SH-SY5Y (cell line): ENCODE results near the gene ZFX.

Experiments
- GATA2 ChIP-seq: IDR thresholded peaks from 2 replicates; pipeline ENCODE4 v1.6.1; 2011; ENCODE audit warnings: mild to moderate bottlenecking, low read depth, low read length
- GATA3 ChIP-seq: IDR thresholded peaks from 2 replicates; pipeline ENCODE4 v1.6.1; 2011; ENCODE audit warnings: low read depth, mild to moderate bottlenecking, low read length, moderate library complexity

Gene ZFX

GRCh38 chrX:24204331-24204730 lies 54.8 kb downstream of the ZFX start:
- no peak for TF ChIP-seq GATA2
- no peak for TF ChIP-seq GATA3

- no peak for TF ChIP-seq GATA3
- TF ChIP-seq GATA2: no peak
Observed at GRCh38 chrX:24204958-24205357, 55.4 kb downstream of the ZFX start.

DNA sequence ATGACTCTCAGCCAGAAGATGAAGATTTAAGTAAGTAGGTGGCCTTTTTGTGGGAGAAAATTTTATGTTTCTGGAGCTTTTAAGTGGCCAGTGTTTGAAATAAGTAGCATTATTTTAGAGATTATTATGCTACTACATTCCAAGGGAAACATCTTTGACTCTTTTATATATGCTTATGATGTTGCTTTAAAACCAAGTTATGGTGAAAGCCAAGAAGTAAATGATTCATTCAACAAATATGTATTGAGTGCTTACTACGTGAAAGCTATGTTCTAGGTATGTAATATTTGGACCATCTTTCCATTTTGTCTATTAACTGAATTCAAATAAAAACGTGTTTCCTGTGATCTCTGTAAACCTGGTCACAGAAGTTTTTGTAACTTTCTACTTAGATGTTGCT lies 58.3 kb downstream of the ZFX start:
- TF ChIP-seq GATA3 (no peak), GATA2 (no peak)

GRCh38 chrX:24208496-24209240 lies 59.1 kb downstream of the ZFX start:
- no peak for TF ChIP-seq GATA2
- TF ChIP-seq GATA3: no peak

DNA sequence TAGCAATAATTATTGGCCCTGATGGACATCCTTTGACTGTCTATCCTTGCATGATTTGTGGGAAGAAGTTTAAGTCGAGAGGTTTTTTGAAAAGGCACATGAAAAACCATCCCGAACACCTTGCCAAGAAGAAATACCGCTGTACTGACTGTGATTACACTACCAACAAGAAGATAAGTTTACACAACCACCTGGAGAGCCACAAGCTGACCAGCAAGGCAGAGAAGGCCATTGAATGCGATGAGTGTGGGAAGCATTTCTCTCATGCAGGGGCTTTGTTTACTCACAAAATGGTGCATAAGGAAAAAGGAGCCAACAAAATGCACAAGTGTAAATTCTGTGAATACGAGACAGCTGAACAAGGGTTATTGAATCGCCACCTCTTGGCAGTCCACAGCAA lies 60.7 kb downstream of the ZFX start:
- TF ChIP-seq GATA2: no peak
- TF ChIP-seq GATA3: no peak

DNA sequence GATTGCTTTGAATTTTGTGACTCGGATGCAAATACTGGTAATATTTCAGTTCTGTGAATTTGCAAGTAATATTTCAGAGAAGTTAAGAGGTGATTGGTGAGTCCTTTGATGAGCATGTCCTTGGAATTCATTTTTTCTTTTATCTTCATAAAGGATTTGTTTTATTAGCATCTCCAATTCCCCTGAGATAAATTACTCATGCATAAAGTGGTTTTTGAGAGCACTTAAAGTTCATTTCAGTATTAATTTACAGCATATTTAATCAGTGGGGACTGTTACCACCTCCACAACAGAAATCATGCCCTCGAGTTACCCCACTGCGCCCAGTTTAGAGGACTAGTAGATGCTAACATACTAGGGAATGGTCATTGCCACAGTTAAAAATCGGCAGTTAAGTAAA lies 65.0 kb downstream of the ZFX start:
- no peak for TF ChIP-seq GATA2
- no peak for TF ChIP-seq GATA3

DNA sequence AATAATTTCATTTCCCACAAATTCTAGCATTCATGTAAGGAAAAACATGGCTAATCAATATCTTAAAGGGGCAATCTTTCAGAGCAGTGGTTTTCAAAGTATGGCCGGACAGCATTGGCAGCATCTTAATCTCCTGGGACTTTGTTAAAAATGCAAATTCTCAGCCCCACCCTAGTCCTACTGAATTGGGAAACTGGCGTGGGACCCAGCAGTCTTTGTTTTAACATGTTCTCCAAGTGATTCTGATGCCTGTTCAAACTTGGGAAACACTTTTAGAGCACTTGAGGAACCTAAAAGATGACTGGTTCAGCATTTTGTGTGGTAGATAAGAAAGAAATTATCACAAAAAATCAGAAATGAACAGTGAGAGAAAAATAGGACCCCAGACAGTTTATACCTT lies 65.7 kb downstream of the ZFX start:
- no peak for TF ChIP-seq GATA2
- no peak for TF ChIP-seq GATA3

DNA sequence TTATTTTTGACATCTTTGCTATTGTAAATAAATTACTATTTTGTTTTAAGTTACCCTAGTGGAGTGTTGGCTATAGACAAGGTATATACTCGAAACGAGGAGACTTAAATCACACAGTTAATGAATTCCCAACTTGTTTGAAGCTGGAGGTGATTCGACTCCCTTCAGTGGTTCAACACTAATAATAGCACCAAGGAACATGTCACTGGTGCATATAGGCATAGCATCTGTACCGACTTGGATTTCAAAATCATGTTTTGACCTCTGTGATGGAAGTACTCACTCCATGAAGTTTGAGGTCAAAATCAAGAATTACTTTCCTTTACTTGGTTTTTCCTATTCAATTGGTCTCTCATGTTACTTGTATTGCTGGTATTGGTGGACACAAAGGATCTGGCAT lies 66.5 kb downstream of the ZFX start:
- TF ChIP-seq GATA2: no peak
- no peak for TF ChIP-seq GATA3

- TF ChIP-seq GATA2: no peak
- no peak for TF ChIP-seq GATA3
Observed at GRCh38 chrX:24216827-24217226, 67.3 kb downstream of the ZFX start.

- TF ChIP-seq GATA3: no peak
- no peak for TF ChIP-seq GATA2
Observed at GRCh38 chrX:24219320-24219719, 69.8 kb downstream of the ZFX start.

GRCh38 chrX:24221872-24222271 lies 72.3 kb downstream of the ZFX start:
- TF ChIP-seq GATA3 (no peak), GATA2 (no peak)

DNA sequence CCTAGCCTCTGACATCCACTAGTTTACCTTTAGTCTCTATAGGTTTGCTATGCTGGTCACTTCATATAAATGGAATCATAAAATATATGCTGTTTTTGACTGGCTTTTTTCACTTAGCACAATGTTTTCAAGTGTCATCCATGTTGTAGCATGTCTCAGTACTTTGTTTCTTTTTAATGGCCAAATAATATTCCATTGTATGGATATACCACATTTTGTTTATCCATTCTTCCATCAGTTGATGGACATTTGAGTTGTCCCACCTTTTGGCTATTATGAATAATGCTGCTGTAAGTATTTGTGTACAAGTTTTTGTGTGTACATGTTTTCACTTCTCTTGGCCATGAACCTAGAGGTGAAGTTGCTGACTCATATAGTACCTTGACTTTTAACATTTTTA lies 75.7 kb downstream of the ZFX start:
- no peak for TF ChIP-seq GATA2
- no peak for TF ChIP-seq GATA3

DNA sequence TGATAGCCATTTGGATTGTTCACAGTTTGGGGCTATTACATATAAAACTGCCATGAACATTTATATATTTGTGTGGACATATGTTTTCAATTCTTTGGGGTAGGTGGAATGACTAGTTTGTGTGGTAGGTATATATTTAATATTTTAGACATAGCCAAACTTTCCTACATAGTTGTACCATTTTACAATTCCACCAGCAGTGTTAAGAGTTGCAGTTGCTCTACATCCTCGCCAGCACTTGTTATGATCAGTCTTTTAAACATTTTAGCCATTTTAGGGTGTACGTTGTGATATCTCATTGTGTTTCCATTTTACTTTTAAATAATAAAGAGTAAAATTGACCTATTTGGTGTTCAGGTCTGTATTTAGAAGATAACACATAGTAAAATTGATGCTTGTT lies 76.6 kb downstream of the ZFX start:
- TF ChIP-seq GATA2 (no peak), GATA3 (no peak)

DNA sequence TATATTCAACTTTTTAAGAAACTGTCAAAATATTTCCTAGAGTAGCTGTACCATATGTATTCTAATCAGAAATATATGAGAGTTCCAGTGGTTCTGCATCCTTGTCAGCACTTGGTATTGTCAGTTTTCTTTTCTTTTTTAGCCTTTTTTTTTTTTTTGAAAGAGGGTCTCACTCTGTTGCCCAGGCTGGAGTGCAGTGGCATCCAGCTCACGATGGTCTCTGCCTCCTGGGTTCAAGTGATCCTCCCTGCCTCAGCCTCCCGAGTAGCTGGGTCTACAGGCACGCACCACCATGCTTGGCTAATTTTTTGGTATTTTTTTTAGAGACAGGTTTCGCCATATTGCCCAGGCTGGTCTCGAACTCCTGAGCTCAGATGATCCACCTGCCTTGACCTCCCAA lies 79.1 kb downstream of the ZFX start:
- TF ChIP-seq GATA2: no peak
- TF ChIP-seq GATA3: no peak

DNA sequence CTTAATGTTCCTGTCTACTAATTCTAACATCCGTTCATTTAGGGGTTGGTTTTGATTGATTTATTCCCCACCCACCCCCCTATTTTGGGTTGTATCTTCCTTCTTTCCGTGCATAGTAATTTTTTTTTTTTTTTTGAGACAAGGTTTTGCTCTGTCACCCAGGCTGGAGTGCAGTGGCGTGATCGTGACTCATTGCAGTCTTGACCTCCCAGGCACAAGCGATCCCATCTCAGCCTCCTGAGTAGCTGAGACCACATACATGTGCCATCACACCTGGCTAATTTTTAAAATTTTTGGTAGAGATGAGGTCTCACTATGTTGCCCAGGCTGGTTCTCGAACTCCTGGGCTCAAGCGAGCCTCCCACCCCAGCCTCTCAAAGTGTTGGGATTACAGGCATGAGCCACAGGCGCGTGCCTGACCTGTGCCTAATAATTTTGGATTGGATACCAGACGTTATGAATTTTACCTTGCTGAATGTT lies 79.9 kb downstream of the ZFX start:
- no peak for TF ChIP-seq GATA3
- TF ChIP-seq GATA2: no peak

GRCh38 chrX:24229976-24230375 lies 80.4 kb downstream of the ZFX start:
- TF ChIP-seq GATA2: no peak
- no peak for TF ChIP-seq GATA3

- TF ChIP-seq GATA2: no peak
- TF ChIP-seq GATA3: no peak
Observed at GRCh38 chrX:24231131-24231540, 81.6 kb downstream of the ZFX start.
